GM18511 (cell line): ENCODE data around the gene JUND.
A peak's percentile ranks its signal among the peaks of the same experiment; 100 is the strongest.

Experiments used
- ATAC-seq: cut with Tn5 transposase; IDR thresholded peaks from one replicate; pipeline ENCODE4 v1.9.1; 2021; ENCODE audit warnings: mild to moderate bottlenecking, moderate library complexity; ENCODE audit not compliant: unreplicated experiment

Gene JUND

DNA sequence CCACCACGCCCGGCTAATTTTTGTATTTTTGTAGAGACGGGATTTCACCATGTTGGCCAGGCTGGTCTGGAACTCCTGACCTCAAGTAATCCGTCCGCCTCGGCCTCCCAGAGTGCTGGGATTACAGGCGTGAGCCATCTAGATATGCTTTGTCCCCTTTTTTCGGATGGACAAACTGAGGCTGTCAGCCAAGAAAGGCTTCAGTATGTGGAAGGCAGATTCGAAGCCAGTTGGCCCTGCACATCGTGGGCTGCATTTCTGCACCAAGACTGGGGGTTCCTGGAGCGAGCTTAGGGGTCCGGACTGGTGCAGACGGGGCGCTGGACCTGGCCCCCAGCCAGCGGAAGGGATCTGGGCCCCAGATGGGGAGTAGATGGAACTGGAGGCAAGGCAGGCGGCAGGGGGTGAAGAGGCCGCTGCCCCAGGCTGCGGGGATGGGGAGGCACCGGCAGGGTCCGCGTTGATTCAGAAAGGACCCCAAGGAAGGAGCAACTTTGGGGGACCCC, 9.7 kb upstream of the JUND start:
- peak; percentile 21 for ATAC-seq

DNA sequence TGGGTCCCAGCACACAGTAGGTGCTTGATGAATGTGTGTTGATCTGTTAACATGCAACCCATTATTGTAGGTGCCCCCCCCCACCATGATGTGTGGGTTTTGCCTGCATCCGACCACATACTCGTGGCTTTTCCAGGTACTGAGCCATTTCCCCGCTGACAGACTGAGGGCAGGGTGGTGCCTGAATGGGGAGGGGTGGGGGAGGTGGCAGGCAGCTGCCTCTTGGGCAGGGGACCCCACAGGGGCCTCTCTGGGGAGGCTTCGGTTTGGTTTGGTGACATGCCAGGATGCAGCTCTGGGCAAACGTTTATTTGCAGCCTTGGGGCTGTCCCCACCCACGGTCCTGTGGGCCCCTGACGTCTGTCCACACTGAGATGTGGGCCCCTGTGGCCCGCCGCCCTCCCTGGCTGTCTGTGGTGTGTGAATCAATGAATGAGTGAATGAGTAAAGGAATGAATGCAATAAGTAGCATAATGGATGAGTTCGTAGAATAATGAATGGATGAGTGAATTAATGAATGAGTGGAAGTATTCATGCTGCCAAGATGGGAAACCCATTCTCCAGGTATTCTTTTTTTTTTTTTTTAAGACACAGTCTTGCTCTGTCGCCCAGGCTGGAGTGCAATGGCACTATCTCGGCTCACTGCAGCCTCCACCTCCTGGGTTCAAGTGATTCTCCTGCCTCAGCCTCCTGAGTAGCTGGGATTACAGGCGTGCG, 9.0 kb upstream of the JUND start:
- peak; percentile 42 for ATAC-seq

DNA sequence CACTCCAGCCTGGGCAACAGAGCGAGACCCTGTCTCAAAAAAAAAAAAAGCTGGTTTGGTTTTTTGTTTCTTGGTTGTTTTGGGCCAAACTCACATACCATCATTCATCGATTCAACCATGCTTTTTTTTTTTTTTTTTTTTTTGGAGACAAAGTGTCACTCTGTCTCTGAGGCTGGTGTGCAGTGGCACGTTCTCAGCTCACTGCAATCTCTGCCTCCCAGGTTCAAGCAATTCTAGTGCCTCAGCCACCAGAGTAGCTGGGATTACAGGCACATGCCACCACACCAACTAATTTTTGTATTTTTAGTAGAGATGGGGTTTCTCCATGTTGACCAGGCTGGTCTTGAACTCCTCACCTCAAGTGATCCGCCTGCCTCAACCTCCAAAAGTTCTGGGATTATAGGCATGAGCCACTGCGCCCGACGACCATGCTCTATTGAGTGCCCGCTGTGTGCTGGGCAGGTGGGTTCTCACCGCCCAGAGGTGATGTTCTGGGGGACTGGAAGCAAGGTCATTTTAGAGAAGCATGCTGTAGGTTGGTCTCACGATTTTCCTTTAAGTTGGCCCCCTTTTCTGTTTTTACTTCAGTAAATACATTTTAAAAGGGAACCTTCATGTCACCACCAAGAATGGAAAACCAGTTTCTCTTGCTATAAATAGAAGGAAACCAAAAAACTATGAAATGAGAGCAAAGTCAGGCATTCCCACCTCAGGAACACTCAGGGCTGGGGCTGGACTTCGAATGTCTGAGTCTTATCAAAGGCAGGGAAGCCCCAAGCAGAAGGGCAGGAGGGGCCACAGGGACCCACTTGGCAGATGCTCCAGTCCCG, 8.3 kb upstream of the JUND start:
- no peak for ATAC-seq

DNA sequence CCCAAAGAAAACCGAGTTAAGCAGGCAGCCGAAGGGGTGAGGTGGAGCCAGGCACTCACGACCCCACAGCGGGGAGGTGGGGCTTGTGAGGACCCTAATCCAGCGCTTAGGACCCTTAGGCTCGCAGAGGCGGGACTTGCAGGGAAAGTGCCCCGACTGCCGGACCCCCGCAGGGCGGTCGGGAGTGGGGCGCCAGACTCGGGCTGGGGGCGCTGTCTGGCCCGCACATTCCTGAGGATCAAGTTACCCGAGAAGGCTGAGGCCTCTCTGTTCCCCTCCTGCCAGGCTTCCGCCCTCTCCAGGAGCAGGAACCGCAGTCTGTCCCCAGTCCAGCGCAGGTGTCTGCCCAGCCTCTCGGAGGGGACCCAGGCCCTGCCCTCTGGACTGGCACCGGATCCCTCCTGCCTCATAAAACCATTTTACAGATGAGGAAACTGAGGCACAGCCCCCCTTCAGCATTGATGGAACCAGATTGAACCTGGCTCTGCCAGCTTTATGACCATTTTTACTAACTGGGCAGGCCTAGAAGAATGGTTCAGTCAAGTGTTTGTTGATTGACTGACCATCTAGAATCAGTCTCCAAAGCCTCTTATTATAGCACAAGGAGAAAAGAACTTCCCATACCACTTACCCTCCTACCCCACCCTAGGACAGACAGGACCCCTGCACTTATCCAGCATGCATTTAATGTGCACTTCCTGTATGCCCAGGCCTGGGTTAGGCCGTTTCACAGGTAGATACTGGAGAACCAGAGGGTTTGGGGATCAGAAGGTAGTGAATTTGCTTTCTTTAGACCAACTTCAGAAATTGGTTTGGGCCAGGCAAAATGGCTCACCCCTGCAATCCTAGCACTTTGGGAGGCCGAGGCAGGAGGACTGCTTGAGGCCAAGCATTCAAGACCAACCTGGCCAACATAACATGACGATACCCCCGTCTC, 6.7 kb upstream of the JUND start:
- ATAC-seq = no peak

DNA sequence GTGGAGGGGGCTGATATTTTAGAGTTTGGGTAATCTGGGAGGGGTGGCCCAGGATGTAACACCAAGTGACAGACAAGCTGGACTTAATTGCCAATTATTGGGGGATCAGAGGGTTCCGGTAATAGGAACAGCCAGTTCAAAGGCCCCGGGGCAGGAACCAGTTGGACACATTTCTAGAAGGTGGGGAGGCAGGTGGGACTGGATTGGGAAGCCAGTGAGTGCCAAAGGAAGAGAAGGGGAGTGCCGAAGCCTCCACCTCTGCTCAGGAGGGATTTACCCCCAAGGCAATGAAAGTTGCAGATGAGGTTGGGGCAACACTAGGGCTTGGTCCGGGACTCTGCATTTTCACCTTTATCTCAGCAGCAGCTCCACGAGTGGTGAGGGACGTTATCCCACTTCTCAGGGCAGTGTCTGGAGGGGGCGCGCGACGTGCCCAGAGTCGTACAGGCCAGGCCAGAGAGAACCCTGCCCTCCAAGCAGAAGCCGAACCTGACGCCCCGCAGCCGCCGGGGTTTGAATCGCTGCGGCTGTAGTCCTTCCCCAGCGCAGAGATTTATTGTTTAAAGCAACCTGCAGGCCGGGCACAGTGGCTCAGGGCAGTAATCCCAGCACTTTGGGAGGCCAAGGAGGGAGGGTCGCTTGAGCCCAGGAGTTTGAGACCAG, 5.7 kb upstream of the JUND start:
- no peak for ATAC-seq

DNA sequence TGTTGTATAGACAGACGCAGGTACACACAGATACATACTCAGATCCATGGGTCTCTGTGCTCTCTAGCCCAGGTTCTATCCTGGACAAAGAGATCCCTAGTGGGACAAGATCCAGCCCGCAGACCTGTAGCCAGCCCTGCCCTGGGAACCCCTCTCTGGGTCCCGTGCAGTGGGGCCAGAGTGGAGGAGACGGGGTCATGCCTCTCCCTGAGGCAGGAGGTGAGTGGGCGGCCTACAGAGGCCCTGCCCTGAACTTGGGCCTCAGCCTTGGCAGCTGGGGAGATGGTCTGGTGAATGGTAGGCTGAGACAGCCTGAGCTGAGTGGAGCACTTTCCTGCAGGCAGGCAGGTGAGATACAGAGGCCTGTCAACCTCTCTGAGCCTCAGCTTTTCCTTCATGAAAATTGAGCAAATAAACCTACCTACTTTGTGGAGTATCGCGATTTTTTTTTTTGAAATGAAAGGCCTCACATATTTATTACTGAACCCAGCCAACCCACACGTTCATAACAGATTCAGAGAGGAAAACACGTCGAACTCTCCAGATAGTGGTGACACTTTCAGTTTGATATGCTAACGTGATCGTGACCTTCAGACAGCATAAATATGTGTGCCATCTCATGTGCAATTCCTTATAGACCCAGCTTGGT, 3.4 kb upstream of the JUND start:
- no peak for ATAC-seq

DNA sequence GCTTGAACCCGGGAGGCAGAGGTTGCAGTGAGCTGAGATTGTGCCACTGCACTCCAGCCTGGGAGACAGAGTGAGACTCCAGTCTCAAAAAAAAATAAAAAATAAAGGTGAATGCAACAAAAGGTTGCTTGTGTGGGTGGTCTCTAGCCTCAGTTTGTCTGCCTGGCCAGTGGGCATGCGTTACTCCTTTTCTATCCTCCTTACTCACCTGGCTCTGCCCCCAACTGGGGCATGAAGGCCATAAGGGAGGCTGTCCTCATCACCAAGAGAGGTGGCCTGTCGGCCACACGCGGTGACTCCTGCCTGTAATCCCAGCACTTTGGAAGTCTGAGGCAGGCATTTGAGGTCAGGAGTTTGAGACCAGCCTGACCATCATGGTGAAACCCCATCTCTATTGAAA, 1.9 kb upstream of the JUND start:
- ATAC-seq = no peak

DNA sequence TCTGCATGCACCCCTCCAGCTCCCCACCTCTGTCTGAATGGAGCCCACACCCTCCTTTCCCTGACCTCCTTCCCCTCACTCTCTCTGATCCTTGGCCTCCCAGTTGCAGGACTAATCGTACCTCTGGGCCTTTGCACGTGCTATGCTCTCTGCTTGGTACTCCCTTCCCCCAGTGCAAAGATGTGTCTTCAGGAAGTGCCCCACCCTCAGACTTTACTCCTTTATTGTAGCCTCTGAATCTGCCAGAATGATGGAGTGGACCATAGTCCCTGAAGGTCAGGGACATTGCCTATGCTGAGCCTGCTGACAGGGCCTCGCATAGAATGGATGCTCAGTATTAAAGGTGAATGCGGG, 1.3 kb upstream of the JUND start:
- ATAC-seq = no peak

DNA sequence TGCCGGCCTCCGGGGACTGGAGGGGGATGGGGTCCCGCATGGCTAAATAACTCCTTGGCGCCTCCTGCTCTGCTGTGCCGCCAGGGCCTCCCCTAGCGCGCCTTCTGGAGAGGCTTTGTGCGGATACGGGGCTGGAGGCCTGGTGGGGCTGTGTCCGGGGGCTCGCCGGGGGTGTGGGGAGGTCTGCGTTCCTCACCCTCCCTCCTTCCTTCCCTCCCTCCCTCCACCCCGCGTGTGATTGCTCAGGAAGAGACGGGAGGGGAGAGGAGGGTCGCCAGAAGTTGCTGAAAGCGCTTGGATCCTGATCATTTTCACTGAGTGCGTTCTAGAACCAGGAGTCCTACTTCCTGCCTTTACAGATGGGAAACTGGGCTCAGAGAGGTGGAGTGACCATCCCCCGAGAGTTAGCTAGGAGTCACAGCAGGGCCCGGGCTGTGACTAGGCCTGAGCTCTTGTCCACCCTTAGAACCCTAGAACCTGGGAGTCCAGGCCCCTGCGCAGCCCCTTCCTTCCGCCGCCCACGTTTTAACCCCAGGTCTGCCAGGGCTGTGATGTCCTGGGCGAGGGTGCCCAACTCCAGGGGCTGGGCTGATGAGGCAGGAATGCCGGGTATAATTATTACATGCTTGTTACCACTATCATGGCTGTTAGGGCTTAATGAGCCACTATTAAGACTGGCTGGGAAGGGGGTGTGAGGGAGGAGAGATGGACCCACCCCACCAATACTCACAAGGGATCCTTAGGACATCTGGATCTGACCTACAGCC, 782 bp upstream of the JUND start:
- ATAC-seq = no peak

DNA sequence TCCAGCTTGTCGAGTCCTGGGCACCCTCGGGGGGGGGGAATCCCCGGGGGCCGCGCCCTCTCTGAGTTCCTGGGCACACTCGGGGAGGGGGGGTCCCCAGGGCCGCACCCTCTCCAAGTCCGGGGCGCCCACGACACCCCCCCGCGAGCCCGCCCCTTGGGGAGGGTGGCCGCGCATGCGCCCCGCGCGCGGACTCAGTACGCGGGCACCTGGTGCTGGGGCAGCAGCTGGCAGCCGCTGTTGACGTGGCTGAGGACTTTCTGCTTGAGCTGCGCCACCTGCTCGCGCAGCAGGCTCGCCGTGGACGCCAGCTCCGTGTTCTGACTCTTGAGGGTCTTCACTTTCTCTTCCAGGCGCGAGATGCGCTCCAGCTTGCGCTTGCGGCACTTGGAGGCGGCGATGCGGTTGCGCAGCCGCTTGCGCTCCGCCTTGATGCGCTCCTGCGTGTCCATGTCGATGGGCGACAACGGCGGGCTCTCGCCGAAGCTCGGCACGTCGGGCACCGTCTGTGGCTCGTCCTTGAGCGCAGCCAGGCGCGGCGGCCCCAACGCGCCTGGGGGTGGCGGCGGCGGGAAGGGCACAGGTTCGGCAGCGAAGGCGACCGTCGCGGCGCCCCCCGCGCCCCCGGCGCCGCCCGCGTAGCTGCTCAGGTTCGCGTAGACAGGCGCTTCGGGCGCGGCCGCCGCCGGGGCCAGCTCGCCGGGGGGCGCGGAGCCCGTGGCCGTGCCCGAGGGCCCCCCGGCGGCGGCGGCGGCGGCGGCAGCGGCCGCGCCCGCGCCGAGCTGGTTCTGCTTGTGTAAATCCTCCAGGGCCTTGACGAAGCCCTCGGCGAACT, 958 bp downstream of the JUND start:
- ATAC-seq = no peak

DNA sequence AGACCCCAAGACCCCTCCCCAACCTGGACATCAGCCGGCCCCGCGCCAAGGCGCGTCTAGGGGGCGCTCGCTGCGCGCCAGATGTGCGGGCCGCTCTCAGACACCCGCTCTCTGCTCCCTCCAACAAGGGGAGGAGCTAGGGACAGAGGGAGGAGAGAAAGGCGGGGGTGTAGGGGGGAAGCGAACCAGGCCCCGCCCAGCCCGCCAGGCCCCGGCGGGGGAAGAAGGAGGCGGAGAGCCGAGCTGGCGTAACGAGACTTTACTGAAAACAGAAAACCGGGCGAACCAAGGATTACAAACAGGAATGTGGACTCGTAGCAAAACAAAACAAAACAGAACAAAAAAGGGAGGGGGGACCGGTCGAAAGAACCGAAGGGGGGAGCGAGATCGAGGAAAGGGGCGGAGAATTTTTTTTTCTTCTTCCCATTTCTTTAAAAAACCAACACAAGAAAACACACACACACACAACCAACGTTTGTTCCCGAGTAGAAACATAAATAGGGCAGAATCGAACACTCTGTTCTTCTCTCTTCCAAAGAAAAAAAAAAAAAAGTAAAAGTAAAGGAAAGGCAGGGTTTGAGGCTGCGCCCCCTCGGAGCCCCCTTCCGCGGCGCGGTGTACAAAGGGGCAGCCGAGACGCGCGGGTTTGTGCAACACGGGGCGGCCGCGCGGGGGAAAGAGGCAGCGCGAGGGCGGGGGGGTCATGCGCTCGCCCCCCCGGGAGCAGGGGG, 1.7 kb downstream of the JUND start:
- ATAC-seq = no peak

DNA sequence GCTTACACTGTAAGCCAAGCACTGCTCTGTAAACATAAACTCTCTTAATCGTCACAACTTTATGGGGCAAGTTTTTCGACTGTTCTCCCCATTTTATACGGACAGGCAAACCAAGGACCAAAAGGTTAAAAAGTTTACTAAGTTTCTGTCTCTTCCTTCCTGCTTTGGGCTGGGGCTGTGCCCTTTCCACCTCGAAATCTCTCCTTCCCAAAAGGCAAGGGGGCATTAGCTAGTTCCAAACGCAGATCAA, 2.2 kb downstream of the JUND start:
- no peak for ATAC-seq

DNA sequence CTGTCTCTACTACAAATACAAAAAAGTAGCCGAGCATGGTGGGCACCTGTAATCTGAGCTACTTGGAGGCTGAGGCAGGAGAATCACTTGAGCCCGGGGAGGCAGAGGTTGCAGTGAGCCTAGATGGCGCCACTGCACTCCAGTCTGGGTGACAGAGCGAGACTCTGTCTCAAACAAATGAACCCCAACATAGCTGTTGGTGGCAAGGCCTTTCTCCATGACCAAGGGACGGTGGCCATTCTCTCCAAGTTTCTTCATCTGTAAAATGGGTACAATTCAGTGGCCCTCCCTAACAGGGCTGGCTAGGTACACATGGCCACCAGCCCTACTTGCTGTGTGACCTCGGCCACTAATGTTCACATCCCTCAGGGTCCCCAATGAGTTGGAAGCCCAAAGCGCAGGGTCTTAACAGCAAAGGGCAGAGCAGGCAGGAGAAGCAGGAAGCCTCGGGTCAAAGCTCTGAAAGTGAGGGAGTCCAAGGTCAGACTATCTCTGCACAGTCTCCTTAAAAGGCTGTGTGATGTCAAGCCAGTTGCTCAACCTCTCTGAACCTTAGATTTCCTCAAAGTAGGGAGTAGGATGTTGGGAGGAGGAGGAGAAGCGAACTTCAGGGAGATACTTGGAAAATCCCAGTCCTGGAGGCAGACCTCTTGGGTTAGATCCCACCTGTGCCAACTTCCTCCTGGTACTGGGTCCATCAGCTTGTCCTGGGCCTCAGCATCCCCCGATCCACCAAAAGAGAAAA, 2.7 kb downstream of the JUND start:
- ATAC-seq = no peak

DNA sequence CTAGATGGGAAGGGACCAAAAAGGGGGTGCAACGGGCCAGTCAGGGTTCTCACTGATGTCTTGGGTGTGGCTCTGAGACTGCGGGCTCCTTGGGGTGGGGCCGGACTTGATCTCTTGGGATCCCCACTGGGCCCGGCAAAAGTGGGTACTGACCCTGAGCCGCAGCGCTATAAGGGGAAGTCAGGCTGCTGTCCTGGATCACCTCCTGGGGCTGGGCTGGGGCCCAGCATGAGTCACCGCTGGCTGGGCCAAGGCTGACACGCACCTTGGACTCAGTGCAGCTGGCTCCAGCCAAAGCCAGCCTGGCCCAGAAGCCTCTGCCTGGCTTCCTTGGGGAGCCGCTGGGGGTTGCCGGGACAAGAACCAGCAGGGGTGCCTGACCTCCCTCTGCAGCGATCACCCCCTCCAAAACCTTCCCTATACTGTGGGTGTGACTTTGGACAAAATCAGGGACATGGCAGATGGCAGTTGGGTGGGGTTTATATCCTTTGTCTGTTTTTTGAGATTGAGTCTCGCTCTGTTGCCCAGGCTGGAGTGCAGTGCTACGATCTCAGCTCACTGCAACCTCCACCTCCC, 6.6 kb downstream of the JUND start:
- no peak for ATAC-seq

DNA sequence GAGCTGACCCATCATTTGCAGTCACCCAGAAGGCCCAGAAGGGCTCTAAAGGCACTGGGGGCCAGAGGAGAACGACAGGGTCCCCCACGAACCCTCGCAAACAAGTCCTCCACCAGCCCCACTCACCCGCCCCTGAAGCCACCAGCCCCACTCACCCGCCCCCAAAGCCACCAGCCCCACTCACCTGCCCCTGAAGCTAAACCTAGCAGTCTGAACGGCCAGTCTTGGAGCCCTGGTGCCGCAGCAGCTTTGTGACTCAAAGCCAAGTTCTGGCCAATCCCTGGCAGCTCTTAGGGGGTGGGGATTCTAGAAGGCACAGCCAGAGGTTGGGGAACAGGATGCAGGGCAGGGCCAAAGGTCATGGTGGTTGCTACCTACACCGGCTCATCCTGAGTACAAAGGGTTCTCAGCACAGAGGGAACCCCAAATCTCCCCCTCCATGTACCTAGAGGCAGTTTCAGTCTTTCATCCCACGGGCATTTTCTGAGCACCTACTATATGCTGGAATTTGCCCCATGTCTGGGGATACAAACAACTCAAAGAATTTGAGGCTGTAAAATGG, 7.1 kb downstream of the JUND start, which contains the start of gene IQCN:
Gene IQCN (minus strand): TSS at position 234 of the 562 bp plus-strand sequence. CDS start 4,974 bp downstream, outside the sequence.
- no peak for ATAC-seq

DNA sequence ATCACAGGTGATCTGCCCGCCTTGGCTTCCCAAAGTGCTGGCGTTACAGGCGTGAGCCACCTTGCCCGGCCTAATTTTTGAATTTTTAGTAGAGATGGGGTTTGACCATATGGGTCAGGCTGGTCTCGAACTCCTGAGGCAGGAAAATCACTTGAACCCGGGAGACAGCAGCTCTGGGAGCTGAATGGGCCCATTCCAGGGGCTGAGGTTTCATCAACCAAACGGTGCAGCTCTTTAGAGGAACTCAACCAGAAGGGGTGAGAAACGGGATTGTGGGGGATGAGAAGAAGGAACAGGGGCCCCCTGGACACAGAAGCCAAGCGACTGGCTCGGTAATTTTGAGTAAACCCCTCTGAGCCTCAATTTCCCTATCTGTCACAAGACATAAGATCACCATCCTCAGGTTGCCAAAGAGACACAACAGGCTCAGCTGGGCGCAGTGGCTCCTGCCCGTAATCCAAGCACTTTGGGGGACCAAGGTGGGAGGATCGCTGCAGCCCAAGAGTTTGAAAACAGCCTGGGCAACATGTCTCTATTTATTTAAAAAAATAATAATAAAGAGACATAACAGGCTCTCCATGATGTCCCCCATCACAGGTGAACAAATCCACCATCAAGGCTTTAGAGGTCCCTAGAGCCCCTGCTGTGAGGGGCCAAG, 7.7 kb downstream of the JUND start:
- ATAC-seq = no peak
